ENCODE data around the gene TPRG1. TPM values are rescaled to one million over a fixed set of nuclear protein-coding genes. Genes with fewer than 3 reads are reported as not detected.

Gene TPRG1
- total RNA-seq, 2 donors from 2014 or later, result 6.0 to 14.7 TPM

GRCh38 chr3:189186101-189186500 lies 14.3 kb downstream of the TPRG1 start:
- H3K4me1 Mint-ChIP-seq, result no peaks in the 10 kb centered on the region
- no peaks in the 10 kb centered on the region for H3K36me3 Mint-ChIP-seq (ENCODE audit: low read depth)
- no peak overlapping the region for H3K4me3 Mint-ChIP-seq
- H3K27ac Mint-ChIP-seq, result no peak overlapping the region
- H3K9me3 Mint-ChIP-seq, result peaks cover 14% of the 10 kb centered on the region
- ATAC-seq (replicated peaks), result no peak
- no peaks in the 10 kb centered on the region for H3K27me3 Mint-ChIP-seq

- Mint-ChIP-seq H3K27ac (no peak overlapping the region), H3K4me3 (no peak overlapping the region), H3K27me3 (no peaks in the 10 kb centered on the region), H3K9me3 (peaks cover 17% of the 10 kb centered on the region), H3K36me3 (ENCODE audit: low read depth) (no peaks in the 10 kb centered on the region), H3K4me1 (no peaks in the 10 kb centered on the region)
- ATAC-seq (replicated peaks), result no peak
These were observed 16.7 kb downstream of the TPRG1 start for GRCh38 chr3:189188466-189188865.

GRCh38 chr3:189192725-189193124 lies 21.0 kb downstream of the TPRG1 start:
- no peak overlapping the region for H3K4me3 Mint-ChIP-seq
- H3K36me3 Mint-ChIP-seq (ENCODE audit: low read depth), result no peaks in the 10 kb centered on the region
- no peak for ATAC-seq (replicated peaks)
- H3K9me3 Mint-ChIP-seq, result peaks cover 27% of the 10 kb centered on the region
- H3K27me3 Mint-ChIP-seq, result peaks cover 3% of the 10 kb centered on the region
- H3K27ac Mint-ChIP-seq, result no peak overlapping the region
- no peaks in the 10 kb centered on the region for H3K4me1 Mint-ChIP-seq

GRCh38 chr3:189195302-189195701 lies 23.5 kb downstream of the TPRG1 start:
- no peak overlapping the region for H3K27ac Mint-ChIP-seq
- ATAC-seq (replicated peaks), result no peak
- peaks cover 8% of the 10 kb centered on the region for H3K27me3 Mint-ChIP-seq
- no peak overlapping the region for H3K4me3 Mint-ChIP-seq
- no peaks in the 10 kb centered on the region for H3K4me1 Mint-ChIP-seq
- no peaks in the 10 kb centered on the region for H3K36me3 Mint-ChIP-seq (ENCODE audit: low read depth)
- peaks cover 27% of the 10 kb centered on the region for H3K9me3 Mint-ChIP-seq

GRCh38 chr3:189202106-189202505 lies 30.3 kb downstream of the TPRG1 start:
- no peak for ATAC-seq (replicated peaks)
- H3K4me1 Mint-ChIP-seq, result no peaks in the 10 kb centered on the region
- H3K36me3 Mint-ChIP-seq (ENCODE audit: low read depth), result no peaks in the 10 kb centered on the region
- peaks cover 4% of the 10 kb centered on the region for H3K27me3 Mint-ChIP-seq
- H3K27ac Mint-ChIP-seq, result no peak overlapping the region
- H3K9me3 Mint-ChIP-seq, result no peaks in the 10 kb centered on the region
- H3K4me3 Mint-ChIP-seq, result no peak overlapping the region

- Mint-ChIP-seq H3K27ac (no peak overlapping the region), H3K36me3 (ENCODE audit: low read depth) (no peaks in the 10 kb centered on the region), H3K4me1 (no peaks in the 10 kb centered on the region), H3K27me3 (peaks cover 4% of the 10 kb centered on the region), H3K9me3 (no peaks in the 10 kb centered on the region), H3K4me3 (no peak overlapping the region)
- no peak for ATAC-seq (replicated peaks)
These were observed 30.8 kb downstream of the TPRG1 start for GRCh38 chr3:189202583-189202982.

GRCh38 chr3:189204167-189204866 lies 32.5 kb downstream of the TPRG1 start:
- no peak overlapping the region for H3K4me3 Mint-ChIP-seq
- ATAC-seq (replicated peaks), result no peak
- no peaks in the 10 kb centered on the region for H3K9me3 Mint-ChIP-seq
- H3K27ac Mint-ChIP-seq, result no peak overlapping the region
- H3K27me3 Mint-ChIP-seq, result peaks cover 10% of the 10 kb centered on the region
- no peaks in the 10 kb centered on the region for H3K36me3 Mint-ChIP-seq (ENCODE audit: low read depth)
- no peaks in the 10 kb centered on the region for H3K4me1 Mint-ChIP-seq

GRCh38 chr3:189204937-189205336 lies 33.2 kb downstream of the TPRG1 start:
- Mint-ChIP-seq H3K27me3 (peaks cover 13% of the 10 kb centered on the region), H3K9me3 (no peaks in the 10 kb centered on the region), H3K27ac (no peak overlapping the region), H3K4me3 (no peak overlapping the region), H3K36me3 (ENCODE audit: low read depth) (no peaks in the 10 kb centered on the region), H3K4me1 (no peaks in the 10 kb centered on the region)
- ATAC-seq (replicated peaks), result no peak

- Mint-ChIP-seq H3K4me1 (no peaks in the 10 kb centered on the region), H3K27me3 (peaks cover 16% of the 10 kb centered on the region), H3K27ac (no peak overlapping the region), H3K36me3 (ENCODE audit: low read depth) (no peaks in the 10 kb centered on the region), H3K9me3 (no peaks in the 10 kb centered on the region), H3K4me3 (no peak overlapping the region)
- ATAC-seq (replicated peaks), result no peak
These were observed 38.5 kb downstream of the TPRG1 start for GRCh38 chr3:189210251-189210770.

GRCh38 chr3:189212681-189213080 lies 40.9 kb downstream of the TPRG1 start:
- no peak for ATAC-seq (replicated peaks)
- Mint-ChIP-seq H3K4me1 (no peaks in the 10 kb centered on the region), H3K36me3 (ENCODE audit: low read depth) (no peaks in the 10 kb centered on the region), H3K9me3 (no peaks in the 10 kb centered on the region), H3K4me3 (no peak overlapping the region), H3K27ac (no peak overlapping the region), H3K27me3 (peaks cover 16% of the 10 kb centered on the region)

- H3K9me3 Mint-ChIP-seq, result no peaks in the 10 kb centered on the region
- ATAC-seq (replicated peaks), result no peak
- peaks cover 5% of the 10 kb centered on the region for H3K27me3 Mint-ChIP-seq
- no peak overlapping the region for H3K4me3 Mint-ChIP-seq
- no peaks in the 10 kb centered on the region for H3K36me3 Mint-ChIP-seq (ENCODE audit: low read depth)
- H3K27ac Mint-ChIP-seq, result no peak overlapping the region
- no peaks in the 10 kb centered on the region for H3K4me1 Mint-ChIP-seq
These were observed 42.9 kb downstream of the TPRG1 start for GRCh38 chr3:189214651-189215050.

- H3K9me3 Mint-ChIP-seq, result no peaks in the 10 kb centered on the region
- no peaks in the 10 kb centered on the region for H3K36me3 Mint-ChIP-seq (ENCODE audit: low read depth)
These were observed 51.3 kb downstream of the TPRG1 start for GRCh38 chr3:189222927-189223636.

GRCh38 chr3:189225431-189225830 lies 53.7 kb downstream of the TPRG1 start:
- Mint-ChIP-seq H3K27me3 (no peaks in the 10 kb centered on the region), H3K4me3 (no peak overlapping the region), H3K4me1 (no peaks in the 10 kb centered on the region), H3K9me3 (no peaks in the 10 kb centered on the region), H3K27ac (no peak overlapping the region), H3K36me3 (ENCODE audit: low read depth) (no peaks in the 10 kb centered on the region)
- ATAC-seq (replicated peaks), result no peak

More at GRCh38 chr3:189222927-189223636, 51.3 kb downstream of the TPRG1 start:
- H3K4me3 Mint-ChIP-seq, result no peak overlapping the region
- H3K4me1 Mint-ChIP-seq, result no peaks in the 10 kb centered on the region
- no peak for ATAC-seq (replicated peaks)
- no peak overlapping the region for H3K27ac Mint-ChIP-seq
- H3K27me3 Mint-ChIP-seq, result no peaks in the 10 kb centered on the region

GRCh38 chr3:189227249-189227648 lies 55.5 kb downstream of the TPRG1 start:
- no peaks in the 10 kb centered on the region for H3K9me3 Mint-ChIP-seq
- H3K4me1 Mint-ChIP-seq, result no peaks in the 10 kb centered on the region
- H3K36me3 Mint-ChIP-seq (ENCODE audit: low read depth), result no peaks in the 10 kb centered on the region
- no peaks in the 10 kb centered on the region for H3K27me3 Mint-ChIP-seq
- no peak overlapping the region for H3K27ac Mint-ChIP-seq
- no peak for ATAC-seq (replicated peaks)
- H3K4me3 Mint-ChIP-seq, result no peak overlapping the region

- Mint-ChIP-seq H3K4me3 (no peak overlapping the region), H3K4me1 (no peaks in the 10 kb centered on the region)
- no peak for ATAC-seq (replicated peaks)
These were observed 57.5 kb downstream of the TPRG1 start for GRCh38 chr3:189229196-189229828.

More at GRCh38 chr3:189229196-189229828, 57.5 kb downstream of the TPRG1 start:
- Mint-ChIP-seq H3K27me3 (no peaks in the 10 kb centered on the region), H3K36me3 (ENCODE audit: low read depth) (no peaks in the 10 kb centered on the region), H3K27ac (no peak overlapping the region), H3K9me3 (no peaks in the 10 kb centered on the region)

All from activated T-helper 17 cell treated with anti-CD3 and anti-CD28 coated beads, Interleukin-2, amount 50 U/mL, for 72 hours (primary cell).